H9 (cell line): ENCODE results near the gene KCNJ12. TPM values are rescaled to one million over a fixed set of nuclear protein-coding genes. Genes with fewer than 3 reads are reported as not detected.
A peak's percentile ranks its signal among the peaks of the same experiment; 100 is the strongest.
"Not testable (repeated sequence)": the region's sequence is repeated elsewhere in the genome, so short reads cannot be mapped to it uniquely, and the experiment has no call there.

Experiments used
- DNase-seq: peaks from one replicate; pipeline ENCODE4 v3.0.0-alpha.2; 2017
- H2AFZ ChIP-seq: one replicate; pipeline ENCODE4 v1.6.1; 2013; ENCODE audit warnings: mild to moderate bottlenecking, low read length, control low read depth, moderate library complexity
- H2AK5ac ChIP-seq: 2 replicates; pipeline ENCODE4 v1.6.1; 2013; ENCODE audit warnings: low read length, control low read depth, mixed read lengths; ENCODE audit not compliant: insufficient read length
- H2BK120ac ChIP-seq: one replicate; pipeline ENCODE4 v1.6.1; 2013; ENCODE audit warnings: low read depth, mild to moderate bottlenecking, low read length, control low read depth, inconsistent platforms; ENCODE audit not compliant: poor library complexity, severe bottlenecking
- H2BK12ac ChIP-seq: 2 replicates; pipeline ENCODE4 v1.6.1; 2013; ENCODE audit warnings: low read length, control low read depth, mixed read lengths, low read depth; ENCODE audit not compliant: insufficient read length
- H2BK15ac ChIP-seq: 2 replicates; pipeline ENCODE4 v1.6.1; 2013; ENCODE audit warnings: low read depth, low read length, control low read depth
- H2BK20ac ChIP-seq: one replicate; pipeline ENCODE4 v1.6.1; 2013; ENCODE audit warnings: low read depth, mild to moderate bottlenecking, low read length, control low read depth, inconsistent platforms; ENCODE audit not compliant: poor library complexity, severe bottlenecking
- H2BK5ac ChIP-seq: 2 replicates; pipeline ENCODE4 v1.6.1; 2013; ENCODE audit warnings: low read length, control low read depth, mixed read lengths; ENCODE audit not compliant: insufficient read length
- H3K14ac ChIP-seq: 2 replicates; pipeline ENCODE4 v1.6.1; 2013; ENCODE audit warnings: low read length, control low read depth; ENCODE audit not compliant: insufficient read depth
- H3K18ac ChIP-seq: 2 replicates; pipeline ENCODE4 v1.6.1; 2013; ENCODE audit warnings: low read depth, mild to moderate bottlenecking, mixed read lengths, low read length, control low read depth; ENCODE audit not compliant: insufficient read length
- H3K23ac ChIP-seq: 2 replicates; pipeline ENCODE4 v1.6.1; 2013; ENCODE audit warnings: low read length, control low read depth, mixed read lengths, low read depth; ENCODE audit not compliant: insufficient read length
- H3K23me2 ChIP-seq: 2 replicates; pipeline ENCODE4 v1.6.1; 2013; ENCODE audit warnings: low read depth, mild to moderate bottlenecking, mixed read lengths, low read length, control low read depth; ENCODE audit not compliant: insufficient read length, poor library complexity, severe bottlenecking
- H3K27ac ChIP-seq: 2 replicates; pipeline ENCODE4 v1.5.1; 2013; ENCODE audit warnings: low read length, control low read depth, mixed read lengths, low read depth; ENCODE audit not compliant: insufficient read length
- H3K27me3 ChIP-seq: 2 replicates; pipeline ENCODE4 v1.6.1; 2013; ENCODE audit warnings: low read length, control low read depth, inconsistent platforms; ENCODE audit not compliant: insufficient read depth
- H3K4ac ChIP-seq: 2 replicates; pipeline ENCODE4 v1.6.1; 2013; ENCODE audit warnings: low read depth, mild to moderate bottlenecking, control low read depth, inconsistent platforms, low read length, moderate library complexity
- H3K4me1 ChIP-seq: 2 replicates; pipeline ENCODE4 v1.6.1; 2013; ENCODE audit warnings: low read length, control low read depth, inconsistent platforms; ENCODE audit not compliant: insufficient read depth
- H3K4me2 ChIP-seq: 2 replicates; pipeline ENCODE4 v1.6.1; 2013; ENCODE audit warnings: low read length, control low read depth, mixed read lengths; ENCODE audit not compliant: insufficient read length, insufficient read depth
- H3K56ac ChIP-seq: 2 replicates; pipeline ENCODE4 v1.6.1; 2013; ENCODE audit warnings: low read depth, mild to moderate bottlenecking, mixed read lengths, low read length, control low read depth; ENCODE audit not compliant: insufficient read length
- H3K79me1 ChIP-seq: 2 replicates; pipeline ENCODE4 v1.6.1; 2013; ENCODE audit warnings: low read depth, mild to moderate bottlenecking, moderate library complexity, low read length, control low read depth, inconsistent platforms; ENCODE audit not compliant: insufficient read depth, poor library complexity, severe bottlenecking
- H3K79me2 ChIP-seq: 2 replicates; pipeline ENCODE4 v1.6.1; 2013; ENCODE audit warnings: low read length, control low read depth, inconsistent platforms; ENCODE audit not compliant: insufficient read depth
- H3K9ac ChIP-seq: 2 replicates; pipeline ENCODE4 v1.6.1; 2013; ENCODE audit warnings: low read length, control low read depth, mixed read lengths; ENCODE audit not compliant: insufficient read length; ENCODE audit errors: extremely low read depth
- H3K9me3 ChIP-seq: one replicate; pipeline ENCODE4 v1.6.1; 2013; ENCODE audit warnings: low read depth, low read length, inconsistent platforms; ENCODE audit not compliant: control insufficient read depth
- H3T11ph ChIP-seq: one replicate; pipeline ENCODE4 v1.6.1; 2013; ENCODE audit warnings: mild to moderate bottlenecking, low read length, control low read depth, inconsistent platforms
- H4K20me1 ChIP-seq: one replicate; pipeline ENCODE4 v1.6.1; 2013; ENCODE audit not compliant: control insufficient read depth, insufficient read length, insufficient read depth
- H4K5ac ChIP-seq: 2 replicates; pipeline ENCODE4 v1.6.1; 2013; ENCODE audit warnings: low read depth, mild to moderate bottlenecking, mixed read lengths, low read length, control low read depth; ENCODE audit not compliant: insufficient read length
- H4K8ac ChIP-seq: replicated peaks from 2 replicates; pipeline ENCODE4 v1.6.1; 2013; ENCODE audit warnings: low read length, control low read depth, mixed read lengths, low read depth; ENCODE audit not compliant: insufficient read length
- H4K91ac ChIP-seq: 2 replicates; pipeline ENCODE4 v1.6.1; 2013; ENCODE audit warnings: low read depth, mild to moderate bottlenecking, moderate library complexity, mixed read lengths, low read length, control low read depth; ENCODE audit not compliant: insufficient read length
- H3K27ac Mint-ChIP-seq, 3 experiments: 2 replicates in 2 of 3; 3 replicates in 1 of 3; pipeline ENCODE4 v1.8.0; 2020 to 2021; ENCODE audit warnings: mixed read lengths in 3 of 3, mild to moderate bottlenecking in 1 of 3, moderate library complexity in 1 of 3
- H3K27me3 Mint-ChIP-seq: 2 replicates; pipeline ENCODE4 v1.8.0; 2021; ENCODE audit warnings: low read depth, mild to moderate bottlenecking, moderate library complexity, mixed read lengths
- H3K36me3 Mint-ChIP-seq, 3 experiments: 2 replicates in 2 of 3; 3 replicates in 1 of 3; pipeline ENCODE4 v1.8.0; 2020 to 2021; ENCODE audit warnings: low read depth in 3 of 3, mixed read lengths in 3 of 3; ENCODE audit not compliant: insufficient read depth in 1 of 3
- H3K4me1 Mint-ChIP-seq, 2 experiments: 2 replicates each; pipeline ENCODE4 v1.8.0; 2020; ENCODE audit warnings: mixed read lengths in 2 of 2
- H3K4me3 Mint-ChIP-seq, 2 experiments: 2 replicates in 1 of 2; 3 replicates in 1 of 2; pipeline ENCODE4 v1.8.0; 2020 to 2021; ENCODE audit warnings: mild to moderate bottlenecking in 2 of 2, mixed read lengths in 2 of 2, moderate library complexity in 1 of 2
- H3K9me3 Mint-ChIP-seq, 2 experiments: 2 replicates in 1 of 2; 3 replicates in 1 of 2; pipeline ENCODE4 v1.8.0; 2020; ENCODE audit warnings: mild to moderate bottlenecking in 2 of 2, mixed read lengths in 2 of 2, moderate library complexity in 1 of 2
- WGBS: extraction: QIAGEN DNeasy Blood & Tissue Kit; methylation state at CpG from one replicate; pipeline ENCODE4 v1.1.7; 2013; ENCODE audit warnings: missing lambda C conversion rate, low lambda C conversion rate, mixed read lengths; ENCODE audit not compliant: insufficient read length; ENCODE audit errors: extremely low coverage; 5-methylcytosine and 5-hydroxymethylcytosine counted together
- total RNA-seq: library from RNA; stranded (reverse); gene quantifications from 2 replicates; pipeline ENCODE4 v1.2.1, GENCODE V29; 2021

The KCNJ12 gene
- total RNA-seq, 1 experiment from 2014 or later = 0.39 TPM

DNA sequence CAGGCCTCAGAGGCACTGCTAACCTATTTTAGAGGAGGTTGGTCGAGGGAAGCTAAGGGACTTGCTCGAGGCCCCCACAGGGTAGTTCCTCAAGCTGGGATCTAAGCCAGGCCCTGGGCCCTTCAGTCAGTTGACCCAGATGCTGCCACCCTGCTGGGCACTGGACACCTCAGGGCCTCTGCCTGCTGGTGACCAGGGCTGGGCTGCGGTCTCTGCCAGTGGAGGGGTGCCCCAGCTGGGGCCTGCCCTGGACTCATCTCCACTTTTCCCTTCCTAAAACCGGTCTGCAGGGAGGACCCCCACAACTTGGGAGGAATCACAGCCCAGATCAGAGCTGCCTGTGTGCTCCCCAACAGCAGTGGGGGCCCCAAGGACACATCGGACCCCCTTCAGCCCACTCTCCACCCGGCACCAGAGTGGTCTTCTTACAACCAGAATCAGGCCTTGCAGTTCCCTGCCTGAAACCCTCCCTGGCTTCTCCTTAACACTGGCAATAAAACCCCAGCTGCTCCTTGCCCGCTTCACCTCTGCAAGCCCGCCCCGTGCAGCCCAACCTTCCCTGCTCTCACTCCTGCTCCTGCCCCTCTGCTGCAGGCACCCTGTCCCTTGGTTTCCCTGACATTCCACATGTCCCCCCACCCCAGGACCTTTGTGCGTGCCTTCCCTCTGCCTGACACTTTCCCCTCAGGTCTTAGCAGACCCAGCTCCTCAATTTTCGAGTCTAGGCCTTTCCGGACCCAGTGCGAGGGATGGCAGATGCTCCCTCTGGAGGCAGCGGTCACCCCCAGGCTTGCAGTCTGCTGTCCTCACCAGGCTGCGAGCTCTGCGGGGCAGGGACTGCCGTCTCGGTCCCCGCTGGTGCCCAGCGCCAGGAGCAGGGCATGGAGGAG is 45.5 kb downstream of the KCNJ12 start:
- not testable (repeated sequence) for H3K18ac ChIP-seq, H3K23ac ChIP-seq, H3K4me2 ChIP-seq, H2BK15ac ChIP-seq, H3K56ac ChIP-seq, H3K9me3 Mint-ChIP-seq, H3K14ac ChIP-seq, H3K23me2 ChIP-seq, H2AFZ ChIP-seq, H4K91ac ChIP-seq, H3K27ac ChIP-seq, H2BK120ac ChIP-seq, H2BK5ac ChIP-seq, H2AK5ac ChIP-seq, H3K27me3 ChIP-seq, H3K79me2 ChIP-seq, H4K8ac ChIP-seq, H3K36me3 Mint-ChIP-seq, H3K27me3 Mint-ChIP-seq, H3K4me1 ChIP-seq, H3K9me3 ChIP-seq, H4K5ac ChIP-seq, H3K79me1 ChIP-seq, H3K4me1 Mint-ChIP-seq, H3K4ac ChIP-seq, H2BK12ac ChIP-seq, H3K27ac Mint-ChIP-seq, H3K9ac ChIP-seq, H3T11ph ChIP-seq, H2BK20ac ChIP-seq, H3K4me3 Mint-ChIP-seq, H4K20me1 ChIP-seq
- DNase-seq = peak; percentile 52
- WGBS = no CpG with 5 or more reads among the region's 20 CpGs

DNA sequence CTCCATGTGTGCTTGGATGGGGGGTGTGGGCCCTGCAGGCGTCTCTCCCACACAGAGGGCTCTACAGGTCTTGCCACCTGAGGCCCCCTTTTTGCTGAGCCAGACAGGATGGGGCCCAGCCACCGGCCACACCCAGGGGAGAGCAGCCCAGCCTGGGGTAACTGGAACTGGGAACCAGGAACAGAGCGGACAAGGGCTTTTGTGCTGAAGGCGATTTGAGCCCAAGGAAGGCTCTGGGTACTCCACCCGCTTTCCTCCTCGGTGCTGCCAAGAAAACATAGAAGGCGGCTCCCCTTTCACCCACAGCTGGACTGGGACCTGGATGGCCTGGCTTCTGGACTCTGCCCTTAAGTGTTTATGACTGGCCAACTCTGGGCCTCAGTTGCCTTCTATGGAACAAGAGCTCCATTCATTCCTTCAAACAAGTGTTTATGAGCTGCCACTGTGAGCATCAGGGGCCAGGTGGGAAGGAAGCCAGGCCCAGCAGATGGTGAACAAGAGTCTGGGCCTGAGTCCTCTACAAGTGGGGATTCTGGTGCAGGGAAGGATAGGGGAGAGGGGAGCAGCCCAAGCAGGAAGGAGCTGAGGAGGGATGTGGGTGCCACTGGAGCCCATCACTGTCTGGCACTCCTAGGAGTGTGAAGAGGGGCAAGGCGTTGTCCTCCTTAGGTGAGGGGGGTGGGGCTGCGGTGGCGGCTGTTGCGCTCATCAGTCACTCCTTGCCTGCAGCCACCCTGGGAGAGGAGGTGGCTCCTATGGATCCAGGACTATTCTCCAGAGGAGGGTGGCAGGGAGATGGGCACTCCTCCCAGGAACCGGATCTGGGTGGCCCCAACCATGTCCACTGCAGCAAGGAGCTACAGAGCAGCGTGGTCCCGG is 46.4 kb downstream of the KCNJ12 start:
- not testable (repeated sequence) for H3K9ac ChIP-seq, H3K4me1 Mint-ChIP-seq, H3K4me3 Mint-ChIP-seq, H3K27ac ChIP-seq, H3K9me3 ChIP-seq, H3K4me2 ChIP-seq, H2BK12ac ChIP-seq, H3K9me3 Mint-ChIP-seq, H3K27me3 Mint-ChIP-seq, H3K14ac ChIP-seq, H3K23me2 ChIP-seq, H3K23ac ChIP-seq, H3T11ph ChIP-seq, H3K36me3 Mint-ChIP-seq, H2BK120ac ChIP-seq, H2AK5ac ChIP-seq, H2BK20ac ChIP-seq, H4K91ac ChIP-seq, H4K5ac ChIP-seq, H4K20me1 ChIP-seq, H3K27ac Mint-ChIP-seq, H3K18ac ChIP-seq, H3K79me1 ChIP-seq, H2BK15ac ChIP-seq, H3K4me1 ChIP-seq, H2AFZ ChIP-seq, H3K4ac ChIP-seq, H2BK5ac ChIP-seq, H3K56ac ChIP-seq, H3K27me3 ChIP-seq, H4K8ac ChIP-seq, H3K79me2 ChIP-seq
- DNase-seq = peak; percentile 25
- WGBS = no CpG with 5 or more reads among the region's 14 CpGs
